Natural killer cell (primary cell): ENCODE data around the gene EMC1. TPM values are rescaled to one million over a fixed set of nuclear protein-coding genes. Genes with fewer than 3 reads are reported as not detected.
"Not testable (repeated sequence)": the region's sequence is repeated elsewhere in the genome, so short reads cannot be mapped to it uniquely, and the experiment has no call there.

Experiments
- ATAC-seq, 3 donors: fragments of 150-1000 bp in 2 of 3; fragments of 200-7000 bp in 1 of 3; cut with Tn5 transposase; 1 replicate in 1 of 3; 2 replicates in 2 of 3; pipeline ENCODE4 v1.10.0; 2021; ENCODE audit warnings: mild to moderate bottlenecking in 2 of 3, moderate library complexity in 2 of 3
- DNase-seq, 2 donors: peaks; one replicate each; pipeline versions ENCODE4 v3.0.0 to v3.0.0-alpha.2; 2013 to 2021; ENCODE audit warnings: mixed read lengths in 1 of 2
- H3K27ac ChIP-seq: one replicate; pipeline ENCODE4 v1.5.1; 2013; ENCODE audit warnings: mild to moderate bottlenecking, low read length
- H3K27me3 ChIP-seq: one replicate; pipeline ENCODE4 v1.6.1; 2013; ENCODE audit warnings: low read length; ENCODE audit not compliant: control insufficient read depth, insufficient read depth
- H3K36me3 ChIP-seq: one replicate; pipeline ENCODE4 v1.6.1; 2013; ENCODE audit warnings: low read length; ENCODE audit not compliant: control insufficient read depth, insufficient read depth
- H3K4me1 ChIP-seq: one replicate; pipeline ENCODE4 v1.6.1; 2013; ENCODE audit warnings: low read length; ENCODE audit not compliant: control insufficient read depth, insufficient read depth
- H3K4me3 ChIP-seq: one replicate; pipeline ENCODE4 v1.5.1; 2013; ENCODE audit warnings: low read length
- H3K9me3 ChIP-seq: one replicate; pipeline ENCODE4 v1.6.1; 2013; ENCODE audit warnings: low read length; ENCODE audit not compliant: control insufficient read depth, insufficient read depth
- H3K27ac Mint-ChIP-seq, 2 donors: one replicate each; pipeline ENCODE4 v1.8.0; 2022; ENCODE audit warnings: mild to moderate bottlenecking in 2 of 2, mixed read lengths in 2 of 2, moderate library complexity in 1 of 2
- H3K27me3 Mint-ChIP-seq, 2 donors: one replicate each; pipeline ENCODE4 v1.8.0; 2022; ENCODE audit warnings: low read depth in 2 of 2, mixed read lengths in 2 of 2
- H3K36me3 Mint-ChIP-seq: one replicate; pipeline ENCODE4 v1.8.0; 2022; ENCODE audit warnings: mixed read lengths
- H3K4me1 Mint-ChIP-seq, 2 donors: one replicate each; pipeline ENCODE4 v1.8.0; 2022; ENCODE audit warnings: mixed read lengths in 2 of 2
- H3K4me3 Mint-ChIP-seq: one replicate; pipeline ENCODE4 v1.8.0; 2022; ENCODE audit warnings: mild to moderate bottlenecking, moderate library complexity, mixed read lengths
- H3K9me3 Mint-ChIP-seq, 2 donors: one replicate each; pipeline ENCODE4 v1.8.0; 2022; ENCODE audit warnings: mixed read lengths in 2 of 2
- CTCF ChIP-seq: fragments of 200-600 bp; IDR thresholded peaks from one replicate; pipeline ENCODE4 v1.8.0; 2022; ENCODE audit warnings: antibody characterized with exemption
- WGBS: methylation state at CpG from one replicate; pipeline ENCODE4 v1.1.7; 2013; ENCODE audit warnings: missing lambda C conversion rate; ENCODE audit not compliant: insufficient coverage; 5-methylcytosine and 5-hydroxymethylcytosine counted together
- intact Hi-C: fragments of 100-400 bp; cut with micrococcal nuclease; formaldehyde crosslinking; loops from one replicate; pipeline ENCODE4 v1.14.2; 2022
- total RNA-seq, 4 donors: library from RNA; stranded (reverse); fragments of 120-200 nt in 1 of 4; gene quantifications; one replicate each; pipeline versions ENCODE4 v1.2.3 to v1.2.4, GENCODE V29; 2013 to 2022

Gene EMC1
- total RNA-seq, 3 donors from 2014 or later (not counting 1 experiment from before 2014, with no cell fraction given) = 30.7 to 36.0 (median 33.5) TPM

GRCh38 chr1:19182223-19182622 lies 69.1 kb downstream of the EMC1 start:
- Mint-ChIP-seq H3K27me3 (no peaks in the 10 kb centered on the region), H3K27ac (peak overlapping the region in 1 of 2 donors; percentile 88), H3K9me3 (no peaks in the 10 kb centered on the region), H3K36me3 (peaks cover 21% of the 10 kb centered on the region), H3K4me1 (peaks cover 12 to 22% of the 10 kb centered on the region in 2 donors), H3K4me3 (no peak overlapping the region)
- DNase-seq (no peak), ATAC-seq (no peak)
- H3K36me3 ChIP-seq = peaks cover 70% of the 10 kb centered on the region
- H3K27me3 ChIP-seq = no peaks in the 10 kb centered on the region
- peaks cover 9% of the 10 kb centered on the region for H3K4me1 ChIP-seq
- intact Hi-C loops = no loop called here
- WGBS = 98% methylated on average over 4 of the region's 5 CpGs
- H3K9me3 ChIP-seq = no peaks in the 10 kb centered on the region
- no peak overlapping the region for H3K4me3 ChIP-seq
- H3K27ac ChIP-seq = no peak overlapping the region
- TF ChIP-seq CTCF = no peak

- peak overlapping the region; percentile 35 to 88 for H3K27ac Mint-ChIP-seq
- WGBS = 50% methylated on average over 7 of the region's 8 CpGs
These were observed 71.1 kb downstream of the EMC1 start for GRCh38 chr1:19180265-19180657.

GRCh38 chr1:19179597-19180264 lies 71.6 kb downstream of the EMC1 start:
- peak in 1 of 2 donors; percentile 62 for DNase-seq
- peak; percentile 31 for TF ChIP-seq CTCF
- H3K9me3 Mint-ChIP-seq = no peaks in the 10 kb centered on the region
- H3K27ac Mint-ChIP-seq = peak overlapping the region; percentile 35 to 88
- H3K36me3 Mint-ChIP-seq = peaks cover 21% of the 10 kb centered on the region
- Histone ChIP-seq H3K4me1 (peaks cover 9% of the 10 kb centered on the region), H3K9me3 (no peaks in the 10 kb centered on the region), H3K27me3 (no peaks in the 10 kb centered on the region), H3K4me3 (no peak overlapping the region), H3K27ac (peak overlapping the region; percentile 62), H3K36me3 (peaks cover 71% of the 10 kb centered on the region)
- H3K4me3 Mint-ChIP-seq = peak overlapping the region; percentile 75
- no peaks in the 10 kb centered on the region for H3K27me3 Mint-ChIP-seq
- ATAC-seq = peak; percentile 85 to 89 (median 87)
- intact Hi-C loops = loop anchor here (1.0 kb wide), 1 partner anchor 62 kb away; no protein-coding TSS in a partner anchor
- WGBS = 59% methylated on average over 8 of the region's 8 CpGs
- H3K4me1 Mint-ChIP-seq = peaks cover 12 to 22% of the 10 kb centered on the region in 2 donors

More at GRCh38 chr1:19180265-19180657, 71.1 kb downstream of the EMC1 start:
- Mint-ChIP-seq H3K4me1 (peaks cover 12 to 22% of the 10 kb centered on the region in 2 donors), H3K4me3 (peak overlapping the region; percentile 33), H3K36me3 (peaks cover 21% of the 10 kb centered on the region)
- DNase-seq, H3K9me3 Mint-ChIP-seq, H3K4me1 ChIP-seq, ATAC-seq, H3K4me3 ChIP-seq, H3K27me3 ChIP-seq, intact Hi-C loops, H3K9me3 ChIP-seq, H3K27me3 Mint-ChIP-seq: not testable (repeated sequence)
- H3K36me3 ChIP-seq = peaks cover 71% of the 10 kb centered on the region
- peak overlapping the region; percentile 62 for H3K27ac ChIP-seq

- no peaks in the 10 kb centered on the region for H3K27me3 Mint-ChIP-seq
- Histone ChIP-seq H3K4me3 (no peak overlapping the region), H3K27me3 (no peaks in the 10 kb centered on the region), H3K9me3 (no peaks in the 10 kb centered on the region), H3K4me1 (peaks cover 9% of the 10 kb centered on the region), H3K36me3 (peaks cover 71% of the 10 kb centered on the region), H3K27ac (no peak overlapping the region)
- no peak for TF ChIP-seq CTCF
- H3K27ac Mint-ChIP-seq = peak overlapping the region; percentile 47 to 88
- H3K36me3 Mint-ChIP-seq = peaks cover 27% of the 10 kb centered on the region
- intact Hi-C loops = loop anchor here (1.0 kb wide), 1 partner anchor 62 kb away; no protein-coding TSS in a partner anchor
- ATAC-seq (no peak), DNase-seq (no peak)
- 89% methylated on average over 5 of the region's 5 CpGs for WGBS
- peak overlapping the region; percentile 75 for H3K4me3 Mint-ChIP-seq
- no peaks in the 10 kb centered on the region for H3K9me3 Mint-ChIP-seq
- peaks cover 12 to 22% of the 10 kb centered on the region in 2 donors for H3K4me1 Mint-ChIP-seq
These were observed 72.5 kb downstream of the EMC1 start for GRCh38 chr1:19178734-19179398.
